ENCODE results near the gene LANCL2. TPM values are rescaled to one million over a fixed set of nuclear protein-coding genes. Genes with fewer than 3 reads are reported as not detected.

Gene LANCL2
- total and polyA plus RNA-seq, 4 donors: 6.3 to 14.4 (median 9.9) TPM

DNA sequence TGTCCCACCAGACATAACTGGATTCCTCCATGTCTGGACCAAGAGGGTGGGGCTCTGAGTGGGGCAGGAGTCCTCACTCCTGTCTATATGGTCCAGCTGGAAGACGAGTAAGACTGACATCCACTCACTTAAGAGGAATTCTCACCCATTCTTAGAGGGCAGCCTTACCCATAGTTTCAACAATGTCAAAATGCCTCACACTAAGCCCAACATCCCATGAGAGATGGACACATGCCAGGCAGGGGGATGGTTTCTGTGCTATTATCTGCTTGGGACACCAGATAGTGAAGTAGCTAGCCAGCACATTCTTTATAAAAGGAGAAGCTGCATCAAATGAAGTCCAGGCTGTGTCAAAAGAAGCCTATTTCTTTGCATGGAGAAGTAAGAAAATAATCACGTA lies 4.7 kb upstream of the LANCL2 start:
- 73 to 88% methylated on average over 2 of the region's 2 CpGs for WGBS, 2 donors
- peaks cover 0 to 4% (median 0%) of the 10 kb centered on the region in 3 donors for H3K27me3 ChIP-seq (ENCODE audit: control insufficient read depth in 3 of 3, insufficient read depth in 3 of 3, low read length in 2 of 3)
- ATAC-seq (ENCODE audit: insufficient read depth, low FRiP score): no peak
- no peak overlapping the region for H3K4me3 ChIP-seq
- TF ChIP-seq, protein P1, sequence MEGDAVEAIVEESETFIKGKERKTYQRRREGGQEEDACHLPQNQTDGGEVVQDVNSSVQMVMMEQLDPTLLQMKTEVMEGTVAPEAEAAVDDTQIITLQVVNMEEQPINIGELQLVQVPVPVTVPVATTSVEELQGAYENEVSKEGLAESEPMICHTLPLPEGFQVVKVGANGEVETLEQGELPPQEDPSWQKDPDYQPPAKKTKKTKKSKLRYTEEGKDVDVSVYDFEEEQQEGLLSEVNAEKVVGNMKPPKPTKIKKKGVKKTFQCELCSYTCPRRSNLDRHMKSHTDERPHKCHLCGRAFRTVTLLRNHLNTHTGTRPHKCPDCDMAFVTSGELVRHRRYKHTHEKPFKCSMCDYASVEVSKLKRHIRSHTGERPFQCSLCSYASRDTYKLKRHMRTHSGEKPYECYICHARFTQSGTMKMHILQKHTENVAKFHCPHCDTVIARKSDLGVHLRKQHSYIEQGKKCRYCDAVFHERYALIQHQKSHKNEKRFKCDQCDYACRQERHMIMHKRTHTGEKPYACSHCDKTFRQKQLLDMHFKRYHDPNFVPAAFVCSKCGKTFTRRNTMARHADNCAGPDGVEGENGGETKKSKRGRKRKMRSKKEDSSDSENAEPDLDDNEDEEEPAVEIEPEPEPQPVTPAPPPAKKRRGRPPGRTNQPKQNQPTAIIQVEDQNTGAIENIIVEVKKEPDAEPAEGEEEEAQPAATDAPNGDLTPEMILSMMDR (IDR thresholded peaks at IDR 0.05; ENCODE audit: control extremely low read depth, extremely low read depth): no peak
- no peaks in the 10 kb centered on the region for H3K9me3 ChIP-seq (ENCODE audit: control insufficient read depth in 4 of 4, insufficient read depth in 3 of 4, low read length in 3 of 4)
- DNase-seq: no peak
- no peak overlapping the region for H3K9ac ChIP-seq (ENCODE audit: insufficient read depth in 1 of 2, low read length in 2 of 2)
- H3K4me1 ChIP-seq (ENCODE audit: control insufficient read depth in 5 of 5, insufficient read depth in 5 of 5, low read length in 5 of 5): peaks cover 0 to 8% (median 3%) of the 10 kb centered on the region in 5 donors
- H3K36me3 ChIP-seq (ENCODE audit: control insufficient read depth in 4 of 4, insufficient read depth in 4 of 4, low read length in 4 of 4): no peaks in the 10 kb centered on the region
- H3K27ac ChIP-seq (ENCODE audit: low read depth in 1 of 2, low read length in 1 of 2): no peak overlapping the region

DNA sequence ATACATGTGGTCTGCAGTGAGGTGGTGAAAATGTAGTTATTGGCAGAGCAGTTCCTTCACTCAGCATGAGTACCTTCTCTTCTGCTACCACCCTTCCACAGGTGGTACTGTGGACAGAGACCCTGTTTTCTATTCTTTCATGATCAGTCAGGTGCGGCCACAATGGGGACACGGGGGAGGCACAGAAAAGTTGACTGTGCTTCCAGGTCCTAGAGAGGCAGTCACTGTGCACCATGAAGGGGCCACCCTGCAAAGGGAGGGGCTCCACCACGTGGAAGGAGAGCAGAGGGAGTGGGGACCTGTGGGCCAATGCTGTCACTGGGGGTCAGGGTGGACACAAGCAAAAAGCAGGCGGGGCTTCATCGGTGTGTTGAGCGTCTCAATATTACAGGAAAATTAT lies 3.6 kb upstream of the LANCL2 start:
- Histone ChIP-seq H3K9ac (ENCODE audit: insufficient read depth in 1 of 2, low read length in 2 of 2) (no peak overlapping the region), H3K9me3 (ENCODE audit: control insufficient read depth in 4 of 4, insufficient read depth in 3 of 4, low read length in 3 of 4) (no peaks in the 10 kb centered on the region), H3K27me3 (ENCODE audit: control insufficient read depth in 3 of 3, insufficient read depth in 3 of 3, low read length in 2 of 3) (peaks cover 0 to 4% (median 0%) of the 10 kb centered on the region in 3 donors), H3K36me3 (ENCODE audit: control insufficient read depth in 4 of 4, insufficient read depth in 4 of 4, low read length in 4 of 4) (no peaks in the 10 kb centered on the region), H3K27ac (ENCODE audit: low read depth in 1 of 2, low read length in 1 of 2) (no peak overlapping the region), H3K4me3 (no peak overlapping the region), H3K4me1 (ENCODE audit: control insufficient read depth in 5 of 5, insufficient read depth in 5 of 5, low read length in 5 of 5) (peaks cover 0 to 8% (median 3%) of the 10 kb centered on the region in 5 donors)
- ATAC-seq (ENCODE audit: insufficient read depth, low FRiP score) (no peak), DNase-seq (no peak)
- WGBS, 2 donors: 75 to 80% methylated on average over 6 of the region's 6 CpGs
- TF ChIP-seq, protein P1 (IDR thresholded peaks at IDR 0.05; ENCODE audit: control extremely low read depth, extremely low read depth): no peak

DNA sequence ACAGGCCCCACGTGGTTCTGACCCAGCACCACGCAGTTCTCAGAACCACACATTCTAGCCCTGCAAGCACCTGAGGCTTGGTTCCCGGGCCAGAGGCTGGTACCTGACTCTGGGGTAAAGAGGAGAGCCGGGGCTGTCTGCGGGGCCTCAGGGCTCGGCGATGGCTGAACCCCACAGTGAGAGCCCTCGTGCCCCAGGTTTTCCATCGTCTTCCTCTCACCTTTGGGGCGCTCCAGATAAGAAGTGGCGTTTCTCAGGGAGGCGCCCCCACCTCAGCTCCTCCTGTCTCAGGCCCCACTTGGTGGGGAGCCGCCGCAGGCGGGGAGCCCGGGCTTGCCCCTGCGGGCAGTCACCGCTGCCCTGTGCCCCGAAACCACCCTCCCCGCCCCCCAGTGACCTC lies 2.2 kb upstream of the LANCL2 start:
- peaks cover 3 to 18% (median 7%) of the 10 kb centered on the region in 5 donors for H3K4me1 ChIP-seq (ENCODE audit: control insufficient read depth in 5 of 5, insufficient read depth in 5 of 5, low read length in 5 of 5)
- TF ChIP-seq, protein P1 (IDR thresholded peaks at IDR 0.05; ENCODE audit: control extremely low read depth, extremely low read depth): no peak
- no peak for ATAC-seq (ENCODE audit: insufficient read depth, low FRiP score)
- H3K9ac ChIP-seq (ENCODE audit: insufficient read depth in 1 of 2, low read length in 2 of 2): no peak overlapping the region
- H3K4me3 ChIP-seq: no peak overlapping the region
- H3K27ac ChIP-seq (ENCODE audit: low read depth in 1 of 2, low read length in 1 of 2): no peak overlapping the region
- no peaks in the 10 kb centered on the region for H3K36me3 ChIP-seq (ENCODE audit: control insufficient read depth in 4 of 4, insufficient read depth in 4 of 4, low read length in 4 of 4)
- no peak for DNase-seq
- 94 to 96% methylated on average over 20 of the region's 20 CpGs for WGBS, 2 donors
- H3K9me3 ChIP-seq (ENCODE audit: control insufficient read depth in 4 of 4, insufficient read depth in 3 of 4, low read length in 3 of 4): no peaks in the 10 kb centered on the region
- peaks cover 0 to 4% (median 0%) of the 10 kb centered on the region in 3 donors for H3K27me3 ChIP-seq (ENCODE audit: control insufficient read depth in 3 of 3, insufficient read depth in 3 of 3, low read length in 2 of 3)
